ENCODE measurements around the gene ENTPD1.
A peak's percentile ranks its signal among the peaks of the same experiment; 100 is the strongest.
"Not testable (repeated sequence)": the region's sequence is repeated elsewhere in the genome, so short reads cannot be mapped to it uniquely, and the experiment has no call there.

Gene ENTPD1

DNA sequence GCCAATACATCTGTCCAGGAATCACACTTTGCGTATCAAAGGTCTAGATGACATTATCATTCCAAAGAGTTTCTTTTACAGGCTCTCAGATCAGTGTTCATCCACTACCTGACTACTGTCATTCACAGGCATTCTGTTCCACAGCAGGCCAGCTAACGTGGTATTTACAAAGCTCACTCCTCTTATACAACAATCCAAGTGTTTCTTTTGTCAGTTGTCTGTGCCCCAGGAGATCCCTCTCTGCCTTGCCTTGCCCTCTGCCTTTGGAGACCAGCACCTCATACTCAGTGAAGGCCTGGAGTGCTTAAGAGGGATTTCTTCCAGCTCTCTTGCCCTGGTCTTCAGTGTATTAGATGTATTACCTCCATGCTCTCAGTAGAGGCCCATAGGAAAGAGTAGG, 117.2 kb downstream of the ENTPD1 start:
- DNase-seq: no peak

DNA sequence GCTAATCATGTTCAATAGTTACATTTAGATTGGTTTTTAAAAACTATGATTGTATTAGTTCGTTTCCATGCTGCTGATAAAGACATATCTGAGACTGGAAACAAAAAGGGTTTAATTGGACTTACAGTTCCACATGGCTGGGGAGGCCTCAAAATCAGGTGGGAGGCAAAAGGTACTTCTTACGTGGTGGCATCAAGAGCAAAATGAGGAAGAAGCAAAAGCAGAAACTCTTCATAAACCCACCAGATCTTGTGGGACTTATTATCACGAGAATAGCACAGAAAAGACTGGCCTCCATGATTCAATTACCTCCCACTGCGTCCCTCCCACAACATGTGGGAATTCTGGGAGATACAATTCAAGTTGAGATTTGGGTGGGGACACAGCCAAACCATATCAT, 117.7 kb downstream of the ENTPD1 start:
- no peak for DNase-seq

DNA sequence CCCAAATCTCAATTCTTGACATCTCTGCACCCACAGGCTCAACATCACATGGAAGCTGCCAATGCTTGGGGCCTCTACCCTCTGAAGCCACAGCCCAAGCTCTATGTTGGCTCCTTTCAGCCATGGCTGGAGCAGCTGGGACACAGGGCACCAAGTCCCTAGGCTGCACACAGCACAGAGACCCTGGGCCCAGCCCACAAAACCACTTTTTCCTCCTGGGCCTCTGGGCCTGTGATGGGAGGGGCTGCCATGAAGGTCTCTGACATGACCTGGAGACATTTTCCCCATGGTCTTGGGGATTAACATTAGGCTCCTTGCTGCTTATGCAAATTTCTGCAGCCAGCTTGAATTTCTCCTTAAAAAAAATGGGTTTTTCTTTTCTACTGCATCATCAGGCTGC, 118.8 kb downstream of the ENTPD1 start:
- DNase-seq: not testable (repeated sequence)

DNA sequence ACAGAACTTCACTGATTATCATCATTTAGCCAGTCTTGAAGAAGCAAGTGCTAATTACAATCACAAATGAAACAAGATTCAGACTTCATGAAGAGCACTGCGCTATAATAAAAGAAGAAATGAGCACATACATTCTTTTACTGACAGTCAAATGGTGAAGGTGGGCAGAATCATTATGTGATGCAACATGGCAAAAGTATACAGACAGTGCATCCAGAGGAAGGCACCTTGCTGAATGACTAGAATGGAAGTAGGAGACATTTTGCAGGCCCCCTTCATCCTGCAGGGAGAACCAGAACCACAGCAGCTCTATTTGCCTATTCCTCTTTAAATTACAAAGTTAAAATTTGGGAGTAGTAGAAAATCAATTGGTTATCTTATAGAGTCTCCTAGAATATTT, 120.8 kb downstream of the ENTPD1 start:
- no peak for DNase-seq

DNA sequence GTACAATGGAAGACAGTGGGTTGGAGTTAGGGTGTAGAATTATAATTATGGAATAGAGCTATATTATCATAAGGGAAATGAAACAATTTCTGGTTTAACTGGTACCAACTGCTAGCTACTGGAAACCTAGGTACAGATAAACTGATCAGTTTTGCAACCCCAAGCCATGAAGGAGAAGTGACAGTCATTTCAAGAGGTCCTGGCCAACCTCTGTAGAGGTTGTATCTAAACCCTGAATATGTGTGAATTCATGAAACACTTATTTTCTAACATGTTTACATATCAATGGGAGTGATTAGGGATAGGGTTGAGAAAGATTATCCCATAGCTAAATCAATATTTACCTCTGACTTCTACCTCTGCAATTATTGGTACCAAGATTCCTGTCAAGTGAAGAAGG, 121.9 kb downstream of the ENTPD1 start:
- no peak for DNase-seq

DNA sequence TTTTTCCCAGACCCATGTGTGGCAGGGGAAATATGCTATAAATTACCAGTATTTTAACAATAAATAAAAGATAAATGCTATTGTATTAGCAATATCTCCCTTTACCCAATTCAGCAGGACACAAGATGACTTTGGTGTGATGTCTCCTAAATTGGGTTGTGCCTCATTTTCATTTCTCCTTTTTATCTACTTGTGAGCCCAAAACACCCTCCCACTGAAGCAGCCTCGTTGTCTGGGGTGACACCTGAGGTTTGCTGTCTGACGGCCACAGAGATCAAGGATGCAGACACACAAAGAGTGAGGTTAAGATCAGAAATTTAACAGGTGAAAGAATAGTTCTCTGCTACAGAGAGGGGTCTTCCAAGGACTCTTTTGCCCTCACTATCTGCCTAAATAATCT, 124.7 kb downstream of the ENTPD1 start:
- DNase-seq: no peak

DNA sequence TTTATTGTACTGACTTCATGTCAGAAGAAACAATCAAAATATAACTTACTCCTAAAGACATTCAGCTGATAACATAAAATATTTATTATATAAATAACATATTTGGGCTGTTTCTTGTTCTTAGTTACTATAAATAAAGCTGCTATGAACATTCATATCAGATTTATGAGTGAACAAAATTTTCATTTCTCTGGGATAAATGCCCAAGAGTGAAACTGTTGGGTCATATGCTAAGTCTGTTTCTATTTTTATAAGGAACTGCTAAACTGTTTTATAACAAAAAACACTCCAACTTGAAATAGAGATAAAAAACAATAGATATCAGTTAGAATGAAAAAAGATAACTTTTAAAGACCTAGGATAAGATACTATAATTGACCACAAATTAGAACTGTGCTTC, 125.4 kb downstream of the ENTPD1 start:
- DNase-seq: no peak

DNA sequence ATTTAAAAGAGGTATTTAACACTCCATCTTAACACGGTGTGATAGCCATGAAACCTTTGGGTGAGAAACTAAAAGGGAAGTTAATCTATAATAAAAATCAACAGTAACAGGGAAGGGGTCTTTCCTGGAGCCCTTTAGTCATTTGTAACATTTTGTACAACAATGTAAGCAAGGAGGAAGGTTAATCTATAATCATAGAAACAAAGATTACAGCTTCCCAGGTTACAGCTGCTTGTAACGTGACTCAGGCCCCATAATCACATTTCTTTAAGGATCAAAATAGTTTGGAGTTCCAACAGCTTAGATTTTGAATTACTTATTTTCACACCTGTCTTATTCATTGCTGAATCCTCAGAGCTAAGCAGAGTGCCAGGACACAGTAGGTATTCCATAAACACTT, 133.9 kb downstream of the ENTPD1 start:
- no peak for DNase-seq

DNA sequence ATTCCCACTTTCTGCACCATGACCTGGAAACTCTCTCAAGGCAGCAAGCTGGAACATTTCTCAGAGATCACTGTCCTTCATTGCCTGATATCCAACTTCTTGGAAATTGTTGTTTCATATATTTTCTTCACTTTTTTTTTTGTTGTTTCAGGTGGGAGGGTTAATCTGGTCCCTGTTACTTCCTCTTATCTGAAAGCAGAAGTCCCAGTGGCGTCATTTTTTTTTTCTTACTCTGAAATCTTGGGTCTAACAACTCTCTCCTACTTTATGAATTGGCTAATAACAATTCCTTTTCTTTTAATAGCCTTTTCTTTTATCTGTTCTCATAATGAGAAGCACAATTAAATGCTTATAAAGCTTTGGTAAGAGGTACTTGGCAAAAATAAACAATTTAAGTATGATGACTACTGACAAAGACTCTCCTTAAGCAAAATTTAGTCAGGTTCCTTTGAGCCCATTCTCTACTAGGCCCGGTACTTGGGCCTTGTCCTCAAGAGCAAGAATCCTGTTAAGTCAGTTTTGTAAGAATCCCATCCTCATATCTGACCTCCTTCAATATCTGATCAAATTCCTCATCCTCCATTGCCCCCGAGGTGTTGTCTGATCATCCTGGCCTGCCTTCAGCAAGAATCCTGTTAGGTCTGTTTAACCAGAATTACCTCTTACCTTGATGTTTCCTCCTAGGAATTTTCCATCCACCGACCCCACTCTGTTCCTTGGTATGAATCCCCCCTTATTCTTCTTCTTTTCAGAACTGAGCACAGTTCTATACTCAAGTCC, 140.3 kb downstream of the ENTPD1 start:
- no peak for DNase-seq

DNA sequence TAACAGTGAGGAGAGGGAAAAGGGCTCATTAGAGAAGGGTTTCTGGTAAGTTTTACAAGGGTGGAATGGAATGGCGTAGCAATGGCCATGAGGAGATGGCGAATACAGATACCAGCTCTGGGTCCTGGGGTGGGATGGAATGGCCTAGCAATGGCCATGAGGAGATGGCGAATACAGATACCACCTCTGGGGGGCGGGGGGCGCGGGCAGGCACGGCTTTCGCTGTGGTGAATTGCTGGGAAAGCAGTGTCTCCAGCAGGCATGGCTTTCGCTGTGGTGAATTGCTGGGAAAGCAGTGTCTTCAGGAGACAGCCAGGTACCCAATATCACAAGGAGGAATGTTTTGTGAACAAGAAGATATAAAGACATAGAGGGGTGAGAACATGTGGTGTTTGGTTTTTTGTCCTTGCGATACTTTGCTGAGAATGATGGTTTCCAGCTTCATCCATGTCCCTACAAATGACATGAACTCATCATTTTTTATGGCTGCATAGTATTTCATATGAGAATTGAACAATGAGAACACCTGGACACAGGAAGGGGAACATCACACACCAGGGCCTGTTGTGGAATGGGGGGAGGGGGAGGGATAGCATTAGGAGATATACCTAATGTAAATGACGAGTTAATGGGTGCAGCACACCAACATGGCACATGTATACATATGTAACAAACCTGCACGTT, 150.1 kb downstream of the ENTPD1 start:
- not testable (repeated sequence) for DNase-seq

DNA sequence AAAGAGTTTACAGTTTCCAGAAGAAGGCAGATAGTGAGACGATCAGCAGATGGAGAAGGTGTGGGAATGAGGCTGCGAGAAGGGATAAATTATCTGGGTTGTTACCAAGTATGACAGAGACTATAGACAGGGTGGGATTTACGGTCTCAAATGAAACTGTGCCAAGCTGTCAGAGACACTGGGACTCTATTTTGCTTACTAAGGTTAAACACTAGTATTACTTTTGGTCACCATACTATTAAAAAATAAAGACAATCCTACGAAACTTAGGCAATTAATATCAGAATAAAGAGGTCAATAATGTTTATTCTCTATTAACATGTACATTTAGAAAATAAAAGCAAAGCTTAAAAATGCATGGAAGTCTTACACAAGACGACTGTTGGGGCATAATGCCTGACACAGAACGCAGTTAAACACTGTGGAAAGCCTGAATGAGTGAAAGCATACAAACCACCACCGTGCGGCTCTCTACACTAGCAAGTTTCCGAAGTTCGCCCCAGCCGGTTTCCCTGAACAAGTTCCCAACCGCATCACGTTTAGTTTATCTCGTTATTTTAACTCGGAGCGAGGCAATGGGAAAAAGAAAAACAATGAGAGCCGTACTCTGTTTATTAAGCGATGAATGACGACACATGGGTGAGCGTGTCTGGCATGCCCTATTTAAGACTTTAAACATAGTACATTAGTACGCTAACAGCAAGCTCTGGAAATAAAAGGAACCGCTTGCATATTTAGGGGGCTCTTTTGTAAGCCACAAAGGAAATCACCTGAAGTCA, 150.9 kb downstream of the ENTPD1 start:
- peak; percentile 32 for DNase-seq

DNA sequence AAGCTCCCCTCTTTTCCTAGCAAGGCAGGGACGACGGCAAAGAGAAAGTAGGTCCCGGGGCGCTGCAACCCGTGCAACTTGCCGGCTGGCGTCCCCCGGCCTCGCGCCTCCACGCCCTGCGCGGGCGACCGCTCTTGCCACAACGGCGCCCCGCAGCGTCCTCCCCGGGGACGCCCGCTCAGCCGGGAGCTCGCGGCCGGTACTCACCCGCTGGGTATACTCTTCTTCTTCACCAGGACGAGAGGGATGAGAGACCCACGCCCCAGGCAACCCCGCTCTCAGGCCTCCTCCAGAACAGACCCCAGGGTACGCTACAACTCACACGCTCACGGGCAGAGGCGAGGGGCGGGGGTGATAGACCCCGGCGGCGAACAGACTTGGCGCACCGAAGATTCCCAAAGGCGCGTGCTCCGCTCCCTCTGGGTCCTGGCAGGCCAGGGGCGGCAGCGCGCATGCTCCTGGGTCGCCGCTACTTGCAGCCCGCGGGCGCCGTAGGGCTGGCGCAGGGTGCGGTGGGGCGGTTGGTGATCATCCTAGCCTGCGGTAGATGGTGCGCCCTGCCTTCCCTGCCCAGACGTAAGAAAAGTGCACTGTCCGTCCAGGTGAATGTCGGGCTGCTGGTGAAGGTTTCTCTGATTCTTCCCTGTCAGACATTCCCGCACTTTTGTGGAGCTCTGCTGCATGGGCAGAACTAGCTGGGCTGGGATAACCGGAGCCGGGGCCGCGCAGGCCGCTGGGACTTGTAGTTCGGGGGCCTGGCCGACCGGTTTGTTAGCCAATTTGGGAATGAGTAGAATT, 151.7 kb downstream of the ENTPD1 start, which contains the start of gene CC2D2B:
CC2D2B (plus strand) TSS at position 520 of the 798 bp plus-strand sequence. CDS start 3,349 bp downstream, outside the sequence.
- peak; percentile 69 for DNase-seq

DNA sequence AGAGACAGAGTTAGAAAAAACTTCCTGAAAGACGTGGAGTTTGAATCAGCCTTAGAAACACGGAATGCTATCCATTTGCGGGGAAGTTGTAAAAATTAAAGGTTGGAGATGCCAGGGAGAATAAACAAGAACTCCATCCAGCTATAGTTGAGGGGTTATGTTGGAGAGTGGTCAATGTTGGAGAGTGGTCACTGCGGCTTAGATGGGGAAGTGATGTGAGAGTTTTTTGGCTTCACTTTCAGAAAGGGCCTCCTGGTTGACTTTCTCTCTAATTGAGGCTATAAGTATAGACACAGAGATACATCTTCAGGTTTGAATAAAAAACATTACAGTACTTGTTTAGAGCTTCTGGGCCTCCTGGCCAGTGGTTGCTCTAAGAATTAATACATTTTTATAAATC, 152.5 kb downstream of the ENTPD1 start:
- no peak for DNase-seq

DNA sequence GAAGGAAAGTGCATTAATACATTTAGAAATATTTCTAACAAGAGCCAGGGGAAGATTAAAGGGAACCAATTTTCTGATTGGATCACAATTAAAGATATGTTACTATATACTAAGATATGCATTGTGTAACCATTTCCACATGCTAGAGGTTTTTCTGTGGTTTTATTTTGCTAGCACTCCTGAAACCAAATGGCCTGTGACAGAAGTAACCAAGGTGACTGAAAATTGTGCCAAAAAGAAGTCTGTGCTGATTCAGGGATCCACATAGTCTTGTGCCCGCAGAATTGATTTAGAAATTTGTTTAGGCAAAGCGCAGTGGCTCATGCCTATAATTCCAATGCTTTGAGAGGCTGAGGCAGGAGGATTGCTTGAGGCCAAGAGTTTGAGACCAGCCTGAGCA, 153.6 kb downstream of the ENTPD1 start:
- no peak for DNase-seq

DNA sequence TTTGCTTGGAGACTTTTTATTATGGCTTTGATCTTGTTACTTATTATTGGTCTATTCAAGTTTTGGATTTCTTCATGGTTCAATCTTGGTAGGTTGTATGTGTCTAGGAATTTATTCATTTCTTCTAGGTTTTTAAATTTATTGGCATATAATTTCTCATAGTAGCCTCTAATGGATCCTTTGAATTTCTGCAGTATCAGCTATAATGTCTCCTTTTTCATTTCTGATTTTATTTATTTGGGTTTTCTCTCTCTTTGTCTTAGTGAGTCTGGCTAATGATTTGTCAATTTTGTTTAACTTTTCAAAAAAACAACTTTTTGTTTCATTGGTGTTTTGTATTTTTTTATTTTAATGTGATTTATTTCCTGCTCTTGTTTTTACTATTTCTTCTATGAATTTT, 160.1 kb downstream of the ENTPD1 start:
- not testable (repeated sequence) for DNase-seq

All from activated naive CD4-positive, alpha-beta T cell treated with Interleukin-2 at 50 U/mL for 16 hours (primary cell).